Measurements from ENCODE around the gene SIAH1. TPM values are rescaled to one million over a fixed set of nuclear protein-coding genes. Genes with fewer than 3 reads are reported as not detected.
A peak's percentile ranks its signal among the peaks of the same experiment; 100 is the strongest.

The SIAH1 gene
- total and polyA plus RNA-seq, 9 of the 15 experiments (the other 6 are each of a cell fraction or from before 2014, with no cell fraction given): 4.1 to 14.3 (median 12.5) TPM

DNA sequence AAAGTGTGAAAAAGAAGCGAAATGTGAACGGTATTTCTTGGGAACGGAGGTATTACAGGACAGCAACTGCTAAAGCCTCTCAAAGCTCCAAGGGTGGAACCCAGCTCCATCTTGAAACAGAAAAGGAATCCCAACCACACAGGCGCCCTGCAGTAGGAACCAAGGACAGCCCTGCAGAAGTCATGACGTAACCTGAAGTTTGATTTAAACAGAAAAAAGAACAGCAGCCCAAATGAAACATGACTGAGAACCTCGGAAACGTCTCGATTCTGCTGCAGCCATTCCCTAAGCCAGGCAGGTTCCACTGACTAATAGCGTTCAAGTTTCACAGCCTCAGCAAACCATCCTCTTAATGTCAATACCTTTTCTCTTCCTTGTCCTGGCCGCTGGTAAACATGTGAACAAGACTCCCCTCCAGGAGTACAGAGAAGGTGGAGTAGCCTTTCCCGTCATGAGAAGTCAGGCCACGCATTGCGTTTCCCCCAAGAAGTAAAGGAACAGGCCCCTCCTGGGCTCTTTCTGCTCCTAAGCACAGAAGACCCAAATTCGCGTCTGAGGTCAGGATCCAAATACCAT is 20.1 kb downstream of the SIAH1 start:
- in situ Hi-C loops (cut with MboI) (no loop called here), intact Hi-C loops (cut with micrococcal nuclease) (loop anchor here (5.0 kb wide), 1 partner anchor 257 kb away; no protein-coding TSS in a partner anchor)
- CTCF ChIA-PET (ENCODE audit: low intra/inter-chr PET ratio): no interaction called here
- WGBS (ENCODE audit: insufficient coverage, low coverage, missing lambda C conversion rate): 11% methylated on average over 15 of the region's 15 CpGs
- H3K9ac ChIP-seq (ENCODE audit: insufficient read depth in 1 of 2, low read depth in 2 of 2, low read length in 2 of 2): peak overlapping the region; percentile 87 to 93; a peak in 3 of 4 replicates
- BruUV-seq (replicated peaks): no TSS peak
- peaks cover 12 to 34% of the 10 kb centered on the region in 2 experiments for H3K4me1 ChIP-seq (replicated peaks in 1 of 2; ENCODE audit: control insufficient read depth in 2 of 2, insufficient read depth in 2 of 2, low read length in 2 of 2)
- peaks cover 12% of the 10 kb centered on the region for H4K20me1 ChIP-seq (replicated peaks; ENCODE audit: control insufficient read depth, insufficient read depth, low read length)
- DNase-seq (ENCODE audit: extremely low read depth in 1 of 4, low spot score in 3 of 4) (peak in 2 of 4 experiments; percentile 15 to 38), ATAC-seq (peak; percentile 41), FAIRE-seq (peak; percentile 56)
- H3K9me1 ChIP-seq (ENCODE audit: control insufficient read depth, insufficient read depth, low read length): no peaks in the 10 kb centered on the region
- H3K79me2 ChIP-seq (ENCODE audit: control insufficient read depth, insufficient read depth, low read length): peaks cover 98% of the 10 kb centered on the region
- POLR2A ChIA-PET: interaction anchor here (0.6 to 4.7 kb wide), 24 partner anchors 10 to 258 kb away, joined by 3 to 48 read pairs (median 3); partner anchors contain the start of gene SIAH1
- peak overlapping the region; percentile 89 for H3K4me2 ChIP-seq (ENCODE audit: insufficient read depth, low read length)
- H2AFZ ChIP-seq (ENCODE audit: low read depth, low read length): 0 out of 2 replicates have a peak overlapping the region, but pooled peaks have one; percentile 11
- TF ChIP-seq CREM (IDR thresholded peaks at IDR 0.05; ENCODE audit: low read depth): 0 out of 2 replicates have a peak, but pooled peaks have one; percentile 12
- TF ChIP-seq EGR1 (conservative IDR thresholded peaks at IDR 0.05): no peak
- 0 out of 4 replicates have a peak, but pooled peaks of 1 of the 2 experiments have one; percentile 12 for TF ChIP-seq RCOR1 (IDR thresholded peaks at IDR 0.05; ENCODE audit: borderline replicate concordance in 1 of 2, low read depth in 2 of 2, low read length in 2 of 2)
- TF ChIP-seq ATF7 (IDR thresholded peaks at IDR 0.05): peak; percentile 84; the same call in 1 of the 2 replicates
- peak; percentile 10; the same call in 1 of the 2 replicates for TF ChIP-seq JUND (IDR thresholded peaks at IDR 0.05; ENCODE audit: borderline replicate concordance, low read depth, low read length)
- no peak; the same call in 2 of the 3 replicates for TF ChIP-seq JUND (tag; IDR thresholded peaks at IDR 0.05; ENCODE audit: borderline replicate concordance, low read depth, low read length)
- TF ChIP-seq FOXK2 (conservative IDR thresholded peaks at IDR 0.05 in 1 of 2, IDR thresholded peaks at IDR 0.05 in 1 of 2; ENCODE audit: low read depth in 2 of 2): 0 out of 4 replicates have a peak, but pooled peaks have one; percentile 29 to 33
- peak in 1 of 3 experiments; percentile 6 for TF ChIP-seq YY1 (IDR thresholded peaks at IDR 0.05; ENCODE audit: borderline replicate concordance in 1 of 3, control insufficient read depth in 1 of 3, extremely low read depth in 1 of 3, insufficient read depth in 3 of 3, insufficient read length in 1 of 3, insufficient replicate concordance in 2 of 3, low read depth in 1 of 3, low read length in 2 of 3)
- no peak for TF ChIP-seq CEBPG (CRISPR knock-in tag; IDR thresholded peaks at IDR 0.05)
- 0 out of 4 replicates have a peak, but pooled peaks of 1 of the 2 experiments have one; percentile 19 for TF ChIP-seq CEBPG (tag; conservative IDR thresholded peaks at IDR 0.05 in 1 of 2, IDR thresholded peaks at IDR 0.05 in 1 of 2)
- peak; percentile 61; the same call in 1 of the 2 replicates for TF ChIP-seq ATF3 (IDR thresholded peaks at IDR 0.05)
- TF ChIP-seq ATF3 (CRISPR knock-in tag; conservative IDR thresholded peaks at IDR 0.05): no peak
- no peak for TF ChIP-seq ZNF551 (CRISPR knock-in tag; IDR thresholded peaks at IDR 0.05)
- H3K9me3 ChIP-seq (replicated peaks; ENCODE audit: control insufficient read depth, insufficient read depth, low read depth, low read length): no peaks in the 10 kb centered on the region
- no peaks in the 10 kb centered on the region for H3K27me3 ChIP-seq (ENCODE audit: control insufficient read depth in 2 of 2, insufficient read depth in 2 of 2, low read length in 2 of 2)
- H3K27ac ChIP-seq (ENCODE audit: extremely low read depth, low read depth, low read length): peak overlapping the region; percentile 66
- H3K4me3 ChIP-seq: peak overlapping the region; percentile 50
- peaks cover 17% of the 10 kb centered on the region for H3K36me3 ChIP-seq (ENCODE audit: control insufficient read depth, insufficient read depth, low read length)

Measured in K562 (cell line).